ENCODE measurements around the gene C11orf91. TPM values are rescaled to one million over a fixed set of nuclear protein-coding genes. Genes with fewer than 3 reads are reported as not detected.
A peak's percentile ranks its signal among the peaks of the same experiment; 100 is the strongest.

C11orf91 gene
- total RNA-seq, 1 experiment from 2014 or later: not detected

GRCh38 chr11:33692541-33692940 is 8.1 kb downstream of the C11orf91 start:
- H3K4me2 ChIP-seq: peak overlapping the region; percentile 81
- H3K4me3 ChIP-seq: no peak overlapping the region
- DNase-seq: no peak
- BruUV-seq (replicated peaks): no TSS peak
- TF ChIP-seq EZH2 (IDR thresholded peaks at IDR 0.05; ENCODE audit: low read depth): no peak
- TF ChIP-seq, protein P1, sequence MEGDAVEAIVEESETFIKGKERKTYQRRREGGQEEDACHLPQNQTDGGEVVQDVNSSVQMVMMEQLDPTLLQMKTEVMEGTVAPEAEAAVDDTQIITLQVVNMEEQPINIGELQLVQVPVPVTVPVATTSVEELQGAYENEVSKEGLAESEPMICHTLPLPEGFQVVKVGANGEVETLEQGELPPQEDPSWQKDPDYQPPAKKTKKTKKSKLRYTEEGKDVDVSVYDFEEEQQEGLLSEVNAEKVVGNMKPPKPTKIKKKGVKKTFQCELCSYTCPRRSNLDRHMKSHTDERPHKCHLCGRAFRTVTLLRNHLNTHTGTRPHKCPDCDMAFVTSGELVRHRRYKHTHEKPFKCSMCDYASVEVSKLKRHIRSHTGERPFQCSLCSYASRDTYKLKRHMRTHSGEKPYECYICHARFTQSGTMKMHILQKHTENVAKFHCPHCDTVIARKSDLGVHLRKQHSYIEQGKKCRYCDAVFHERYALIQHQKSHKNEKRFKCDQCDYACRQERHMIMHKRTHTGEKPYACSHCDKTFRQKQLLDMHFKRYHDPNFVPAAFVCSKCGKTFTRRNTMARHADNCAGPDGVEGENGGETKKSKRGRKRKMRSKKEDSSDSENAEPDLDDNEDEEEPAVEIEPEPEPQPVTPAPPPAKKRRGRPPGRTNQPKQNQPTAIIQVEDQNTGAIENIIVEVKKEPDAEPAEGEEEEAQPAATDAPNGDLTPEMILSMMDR (conservative IDR thresholded peaks at IDR 0.05): no peak
- peak overlapping the region; percentile 99 for H3K27ac ChIP-seq
- H3K27me3 ChIP-seq (ENCODE audit: insufficient read depth, low read depth): no peaks in the 10 kb centered on the region
- no peaks in the 10 kb centered on the region for H4K20me1 ChIP-seq (ENCODE audit: insufficient read depth)
- no peak overlapping the region for H2AFZ ChIP-seq
- peaks cover 92% of the 10 kb centered on the region for H3K4me1 ChIP-seq (replicated peaks; ENCODE audit: insufficient read depth)
- POLR2A ChIA-PET (ENCODE audit: unreplicated experiment): interaction anchor here (0.6 to 1.3 kb wide), 7 partner anchors 9 to 529 kb away, joined by 4 to 73 read pairs (median 8); partner anchors contain the start of gene CD59
- CTCF ChIA-PET: interaction anchor here (0.6 to 1.7 kb wide), 4 partner anchors 9 to 59 kb away, joined by 3 to 8 read pairs (median 4); partner anchors contain the start of gene C11orf91
- peaks cover 57% of the 10 kb centered on the region for H3F3A ChIP-seq (ENCODE audit: insufficient read depth, low read depth)
- no peaks in the 10 kb centered on the region for H3K9me2 ChIP-seq (ENCODE audit: insufficient read depth)
- 0 out of 2 replicates have a peak, but pooled peaks cover under 1% of the 10 kb centered on the region for H3K9me3 ChIP-seq (ENCODE audit: insufficient read depth, low read depth)
- no peaks in the 10 kb centered on the region for H3K79me2 ChIP-seq (ENCODE audit: low read depth)
- intact Hi-C loops (cut with micrococcal nuclease; ENCODE audit: unreplicated experiment): loop anchor here (1.0 to 5.0 kb wide), 2 partner anchors 44 to 435 kb away; partner anchors contain the start of genes CD59 and HIPK3
- H3K36me3 ChIP-seq (ENCODE audit: low read depth): no peaks in the 10 kb centered on the region

DNA sequence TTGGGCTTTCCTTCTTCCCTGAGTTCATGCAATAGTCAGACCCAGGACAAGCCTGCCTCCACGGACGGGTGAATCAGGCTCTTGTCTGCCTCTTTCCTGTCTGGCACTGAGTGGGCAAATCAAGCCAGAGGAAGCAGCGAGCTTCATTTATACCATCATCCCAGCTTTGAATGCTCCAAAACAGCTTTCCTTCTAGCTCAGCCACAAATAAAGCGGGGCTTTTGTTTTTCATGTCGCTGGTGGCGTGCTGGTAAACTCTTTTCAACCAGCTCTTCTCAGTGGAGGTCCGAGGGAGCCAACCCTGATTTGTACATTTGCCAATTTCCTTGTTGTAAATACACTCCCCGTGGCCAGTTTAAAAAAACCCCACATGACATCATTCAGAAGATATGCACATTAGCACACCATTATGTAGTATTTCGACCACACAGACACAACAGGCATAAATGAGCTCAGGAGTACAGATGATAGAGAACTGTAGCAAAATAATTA is 8.6 kb downstream of the C11orf91 start:
- TF ChIP-seq, protein P1 (conservative IDR thresholded peaks at IDR 0.05): 0 out of 2 replicates have a peak, but pooled peaks have one; percentile 10
- no peak for TF ChIP-seq EZH2 (IDR thresholded peaks at IDR 0.05; ENCODE audit: low read depth)
- Histone ChIP-seq H3K27ac (peak overlapping the region; percentile 99), H3F3A (ENCODE audit: insufficient read depth, low read depth) (peaks cover 62% of the 10 kb centered on the region), H3K79me2 (ENCODE audit: low read depth) (no peaks in the 10 kb centered on the region), H3K4me3 (peak overlapping the region; percentile 38; the same call in 1 of the 2 replicates), H2AFZ (no peak overlapping the region), H3K4me1 (replicated peaks; ENCODE audit: insufficient read depth) (peaks cover 91% of the 10 kb centered on the region), H3K9me2 (ENCODE audit: insufficient read depth) (no peaks in the 10 kb centered on the region), H3K4me2 (peak overlapping the region; percentile 81), H4K20me1 (ENCODE audit: insufficient read depth) (no peaks in the 10 kb centered on the region), H3K36me3 (ENCODE audit: low read depth) (no peaks in the 10 kb centered on the region), H3K27me3 (ENCODE audit: insufficient read depth, low read depth) (no peaks in the 10 kb centered on the region), H3K9me3 (ENCODE audit: insufficient read depth, low read depth) (0 out of 2 replicates have a peak, but pooled peaks cover 4% of the 10 kb centered on the region)
- BruUV-seq (replicated peaks): no TSS peak
- peak; percentile 77 to 99 for DNase-seq
- intact Hi-C loops (cut with micrococcal nuclease; ENCODE audit: unreplicated experiment): loop anchor here (1.0 to 5.0 kb wide), 2 partner anchors 44 to 435 kb away; partner anchors contain the start of genes CD59 and HIPK3
- POLR2A ChIA-PET (ENCODE audit: unreplicated experiment): interaction anchor here (0.5 to 1.3 kb wide), 11 partner anchors 9 to 798 kb away, joined by 3 to 73 read pairs (median 6); partner anchors contain the start of gene CD59
- CTCF ChIA-PET: interaction anchor here (0.6 to 3.3 kb wide), 5 partner anchors 9 to 58 kb away, joined by 3 to 16 read pairs (median 5); partner anchors contain the start of gene C11orf91

DNA sequence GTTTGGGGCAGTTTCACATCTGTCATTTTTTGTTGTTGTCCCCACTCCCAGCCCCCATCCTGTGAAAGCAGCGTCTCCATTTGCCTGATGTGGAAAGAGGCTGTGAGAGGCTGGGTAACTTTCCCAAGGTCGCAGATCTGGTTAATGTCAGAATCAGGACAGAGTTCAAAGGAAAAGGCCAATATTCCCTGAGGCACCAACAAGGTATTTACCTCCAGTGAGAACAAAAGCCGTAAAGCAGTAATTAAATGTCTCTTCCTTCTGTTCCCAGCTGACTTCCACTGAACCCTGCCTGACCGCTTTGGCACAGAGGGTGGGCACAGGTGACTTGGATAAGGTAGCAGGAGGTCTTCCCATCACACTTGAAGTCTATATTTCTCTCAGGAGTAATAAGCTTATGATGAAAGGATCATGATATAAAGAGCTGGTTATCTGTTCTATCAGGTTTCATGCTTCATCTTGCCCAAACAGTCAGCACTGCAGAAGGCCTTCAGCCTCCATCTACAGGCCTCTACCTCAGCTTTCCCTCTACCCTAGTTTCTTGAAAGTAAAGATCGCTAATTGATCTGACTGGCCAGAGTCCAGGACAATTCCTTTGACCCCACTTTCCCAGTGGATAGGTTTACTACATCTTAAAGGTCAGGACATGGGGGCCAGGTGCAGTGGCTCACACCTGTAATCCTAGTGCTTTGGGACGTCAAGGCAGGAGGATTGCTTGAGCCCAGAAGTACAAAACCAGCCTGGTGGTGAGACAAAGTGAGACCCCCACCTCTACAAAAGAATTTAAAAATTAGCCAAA is 9.4 kb downstream of the C11orf91 start:
- Histone ChIP-seq H2AFZ (no peak overlapping the region), H4K20me1 (ENCODE audit: insufficient read depth) (no peaks in the 10 kb centered on the region), H3K4me2 (peak overlapping the region; percentile 81), H3K4me3 (peak overlapping the region; percentile 38; the same call in 1 of the 2 replicates), H3F3A (ENCODE audit: insufficient read depth, low read depth) (peaks cover 57% of the 10 kb centered on the region), H3K36me3 (ENCODE audit: low read depth) (no peaks in the 10 kb centered on the region), H3K27me3 (ENCODE audit: insufficient read depth, low read depth) (no peaks in the 10 kb centered on the region), H3K9me3 (ENCODE audit: insufficient read depth, low read depth) (0 out of 2 replicates have a peak, but pooled peaks cover 4% of the 10 kb centered on the region), H3K9me2 (ENCODE audit: insufficient read depth) (no peaks in the 10 kb centered on the region), H3K4me1 (replicated peaks; ENCODE audit: insufficient read depth) (peaks cover 83% of the 10 kb centered on the region), H3K79me2 (ENCODE audit: low read depth) (no peaks in the 10 kb centered on the region), H3K27ac (peak overlapping the region; percentile 99)
- DNase-seq: peak; percentile 51 to 97
- CTCF ChIA-PET: interaction anchor here (1.7 to 3.3 kb wide), 2 partner anchors 10 to 51 kb away, joined by 8 to 16 read pairs; partner anchors contain the start of gene C11orf91
- BruUV-seq (replicated peaks): no TSS peak
- POLR2A ChIA-PET (ENCODE audit: unreplicated experiment): interaction anchor here (0.5 to 1.3 kb wide), 7 partner anchors 10 to 797 kb away, joined by 3 to 73 read pairs (median 6); partner anchors contain the start of gene CD59
- intact Hi-C loops (cut with micrococcal nuclease; ENCODE audit: unreplicated experiment): loop anchor here (2.0 to 5.0 kb wide), 2 partner anchors 138 to 434 kb away; partner anchors contain the start of gene HIPK3
- TF ChIP-seq, protein P1 (conservative IDR thresholded peaks at IDR 0.05): no peak; the same call in 1 of the 2 replicates
- no peak for TF ChIP-seq EZH2 (IDR thresholded peaks at IDR 0.05; ENCODE audit: low read depth)
